OCI-LY7 (cell line): ENCODE data around the gene PRR35. TPM values are rescaled to one million over a fixed set of nuclear protein-coding genes. Genes with fewer than 3 reads are reported as not detected.

Source experiments
- BruUV-seq: library from RNA; stranded (reverse); fragments of 400-500 nt; replicated peaks from 2 replicates; lab custom pipeline; 2021; lab: Mats Ljungman, UMichigan
- CTCF ChIA-PET: fragments of 300-600 bp; sonication (Branson Sonifier 250); formaldehyde crosslinking; loops from one replicate; lab custom pipeline; 2022; ENCODE audit warnings: antibody characterized with exemption; ENCODE audit not compliant: unreplicated experiment; lab: Charles Lee
- POLR2A ChIA-PET: fragments of 300-600 bp; sonication (Branson Sonifier 250); formaldehyde crosslinking; loops from one replicate; lab custom pipeline; 2022; ENCODE audit warnings: antibody characterized with exemption; lab: Charles Lee
- DNase-seq: peaks from one replicate; pipeline ENCODE4 v3.0.0-alpha.2; 2015; ENCODE audit warnings: low spot score
- H2AFZ ChIP-seq: fragments of 200-600 bp; sonication (generic), shearing (Covaris generic); 2 replicates; pipeline ENCODE4 v1.6.1; 2014; ENCODE audit warnings: mild to moderate bottlenecking, antibody characterized with exemption, low read length, moderate library complexity
- H3K27ac ChIP-seq: fragments of 200-600 bp; sonication (generic); 2 replicates; pipeline ENCODE4 v1.5.1; 2014; ENCODE audit warnings: mixed run types, low read depth, mild to moderate bottlenecking, moderate library complexity, low read length, inconsistent platforms; ENCODE audit not compliant: poor library complexity, severe bottlenecking
- H3K36me3 ChIP-seq: fragments of 200-600 bp; sonication (generic); 2 replicates; pipeline ENCODE4 v1.6.1; 2014; ENCODE audit warnings: mild to moderate bottlenecking, antibody characterized with exemption, low read length, moderate library complexity, mixed read lengths; ENCODE audit not compliant: insufficient read depth
- H3K4me1 ChIP-seq: fragments of 200-600 bp; sonication (generic); 2 replicates; pipeline ENCODE4 v1.5.1; 2014; ENCODE audit warnings: mild to moderate bottlenecking, low read length; ENCODE audit not compliant: insufficient read depth, poor library complexity, severe bottlenecking
- H3K4me2 ChIP-seq: fragments of 200-600 bp; sonication (generic); 2 replicates; pipeline ENCODE4 v1.6.1; 2014; ENCODE audit warnings: mild to moderate bottlenecking, low read length
- H3K4me3 ChIP-seq: fragments of 200-600 bp; sonication (generic); 2 replicates; pipeline ENCODE4 v1.5.1; 2014; ENCODE audit warnings: mild to moderate bottlenecking, low read depth, low read length; ENCODE audit not compliant: poor library complexity, severe bottlenecking
- H3K79me2 ChIP-seq: fragments of 200-600 bp; sonication (generic); 2 replicates; pipeline ENCODE4 v1.6.1; 2016; ENCODE audit warnings: low read depth, mild to moderate bottlenecking, low read length, moderate library complexity, mixed read lengths; ENCODE audit not compliant: insufficient read depth
- H3K9me2 ChIP-seq: fragments of 200-600 bp; sonication (generic); 2 replicates; pipeline ENCODE4 v1.6.1; 2016; ENCODE audit warnings: mild to moderate bottlenecking, low read length, mixed read lengths; ENCODE audit not compliant: insufficient read depth
- H3K9me3 ChIP-seq: fragments of 200-600 bp; sonication (generic); 2 replicates; pipeline ENCODE4 v1.6.1; 2014; ENCODE audit warnings: mild to moderate bottlenecking, mixed run types, low read length, mixed read lengths
- H4K20me1 ChIP-seq: fragments of 200-600 bp; sonication (generic); 2 replicates; pipeline ENCODE4 v1.6.1; 2014; ENCODE audit warnings: mild to moderate bottlenecking, antibody characterized with exemption, low read length, moderate library complexity, mixed read lengths; ENCODE audit not compliant: insufficient read depth
- EZH2phosphoT487 ChIP-seq: fragments of 200-600 bp; sonication (generic); IDR thresholded peaks from 2 replicates; pipeline ENCODE4 v1.6.1; 2018; ENCODE audit warnings: low read depth, borderline replicate concordance, mild to moderate bottlenecking, mixed run types, antibody characterized with exemption, low read length, moderate library complexity, mixed read lengths
- intact Hi-C: fragments of 100-400 bp; cut with micrococcal nuclease; formaldehyde crosslinking; loops from one replicate; pipeline ENCODE4 v1.10.0; 2022; ENCODE audit not compliant: unreplicated experiment
- total RNA-seq, 2 experiments: library from RNA; depleted of rRNA in 1 of 2; stranded (reverse); fragments of >200 nt in 1 of 2; shearing (Covaris generic) in 1 of 2; gene quantifications; 2 replicates each; pipeline ENCODE4 v1.2.3, GENCODE V29; 2014 to 2022
- TF ChIP-seq, protein P1 (sequence below): fragments of 200-600 bp; sonication (generic); conservative IDR thresholded peaks from 2 replicates; pipeline ENCODE4 v1.5.1; 2014; ENCODE audit warnings: mild to moderate bottlenecking, antibody characterized with exemption, low read length, moderate library complexity, mixed read lengths

The PRR35 gene
- total RNA-seq, 2 experiments from 2014 or later = not detected

DNA sequence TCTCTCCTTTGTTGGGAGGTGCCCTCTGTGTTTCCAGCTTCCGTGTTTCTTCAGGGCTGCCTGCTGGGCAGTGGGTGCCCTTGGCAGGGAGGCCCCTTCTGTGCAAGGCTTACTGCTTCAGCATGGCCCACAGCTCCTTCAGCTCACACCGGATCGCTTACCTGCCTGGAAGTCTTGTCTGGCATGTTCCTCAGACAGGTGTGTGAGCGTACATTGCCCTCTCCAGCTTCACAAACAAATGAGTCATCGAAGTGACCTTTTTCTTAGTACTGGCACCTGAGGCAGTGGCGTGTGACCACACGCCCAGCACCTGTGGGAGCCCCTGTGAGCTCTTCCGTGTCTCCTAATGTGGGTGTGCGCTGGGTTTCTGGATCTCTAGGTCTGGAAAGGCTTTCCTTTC is 33.2 kb downstream of the PRR35 start:
- H2AFZ ChIP-seq = no peak overlapping the region
- no peaks in the 10 kb centered on the region for H3K9me2 ChIP-seq
- H3K79me2 ChIP-seq = peaks cover 7% of the 10 kb centered on the region; the same call in 1 of the 2 replicates
- H3K27ac ChIP-seq = no peak overlapping the region
- DNase-seq = no peak
- TF ChIP-seq EZH2phosphoT487 = no peak
- TF ChIP-seq, protein P1, sequence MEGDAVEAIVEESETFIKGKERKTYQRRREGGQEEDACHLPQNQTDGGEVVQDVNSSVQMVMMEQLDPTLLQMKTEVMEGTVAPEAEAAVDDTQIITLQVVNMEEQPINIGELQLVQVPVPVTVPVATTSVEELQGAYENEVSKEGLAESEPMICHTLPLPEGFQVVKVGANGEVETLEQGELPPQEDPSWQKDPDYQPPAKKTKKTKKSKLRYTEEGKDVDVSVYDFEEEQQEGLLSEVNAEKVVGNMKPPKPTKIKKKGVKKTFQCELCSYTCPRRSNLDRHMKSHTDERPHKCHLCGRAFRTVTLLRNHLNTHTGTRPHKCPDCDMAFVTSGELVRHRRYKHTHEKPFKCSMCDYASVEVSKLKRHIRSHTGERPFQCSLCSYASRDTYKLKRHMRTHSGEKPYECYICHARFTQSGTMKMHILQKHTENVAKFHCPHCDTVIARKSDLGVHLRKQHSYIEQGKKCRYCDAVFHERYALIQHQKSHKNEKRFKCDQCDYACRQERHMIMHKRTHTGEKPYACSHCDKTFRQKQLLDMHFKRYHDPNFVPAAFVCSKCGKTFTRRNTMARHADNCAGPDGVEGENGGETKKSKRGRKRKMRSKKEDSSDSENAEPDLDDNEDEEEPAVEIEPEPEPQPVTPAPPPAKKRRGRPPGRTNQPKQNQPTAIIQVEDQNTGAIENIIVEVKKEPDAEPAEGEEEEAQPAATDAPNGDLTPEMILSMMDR = no peak
- BruUV-seq = no TSS peak
- H3K9me3 ChIP-seq = no peaks in the 10 kb centered on the region
- no peak overlapping the region for H3K4me2 ChIP-seq
- no peaks in the 10 kb centered on the region for H3K36me3 ChIP-seq
- intact Hi-C loops = no loop called here
- ChIA-PET CTCF (no interaction called here), POLR2A (interaction anchor here (0.5 to 1.2 kb wide), 2 partner anchors 9 to 43 kb away, joined by 3 read pairs; partner anchors contain the start of gene METTL26)
- H3K4me3 ChIP-seq = no peak overlapping the region
- no peaks in the 10 kb centered on the region for H4K20me1 ChIP-seq
- peaks cover 18% of the 10 kb centered on the region for H3K4me1 ChIP-seq

DNA sequence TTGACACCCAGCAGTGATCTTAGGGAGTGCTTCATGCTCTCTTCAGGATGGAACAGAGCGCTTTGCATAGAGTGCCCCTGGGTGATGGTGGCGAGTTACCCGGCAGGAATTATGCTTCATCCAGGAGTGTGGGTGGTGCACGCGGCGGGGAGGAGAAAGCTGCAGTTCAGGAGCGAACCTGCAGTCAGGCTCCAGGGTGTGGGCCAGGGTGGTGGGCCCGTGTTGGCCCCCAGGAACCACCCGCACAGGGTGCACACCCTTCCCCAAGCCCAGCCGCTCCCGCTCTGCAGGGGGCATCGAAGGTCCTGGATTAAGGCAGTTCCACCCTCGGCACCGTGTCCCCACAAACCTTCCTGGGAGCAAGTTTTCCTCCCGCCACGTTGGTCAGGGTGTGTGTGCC is 33.6 kb downstream of the PRR35 start:
- Histone ChIP-seq H3K9me2 (no peaks in the 10 kb centered on the region), H3K4me1 (peaks cover 18% of the 10 kb centered on the region), H3K36me3 (peaks cover 1% of the 10 kb centered on the region), H3K27ac (no peak overlapping the region), H3K4me2 (no peak overlapping the region), H4K20me1 (no peaks in the 10 kb centered on the region), H2AFZ (no peak overlapping the region), H3K79me2 (peaks cover 7% of the 10 kb centered on the region; the same call in 1 of the 2 replicates), H3K9me3 (no peaks in the 10 kb centered on the region), H3K4me3 (no peak overlapping the region)
- POLR2A ChIA-PET = interaction anchor here (1.2 kb wide), 1 partner anchor 43 kb away, joined by 3 read pairs; the partner anchor contains the start of gene METTL26
- BruUV-seq = no TSS peak
- no peak for DNase-seq
- CTCF ChIA-PET = no interaction called here
- no peak for TF ChIP-seq EZH2phosphoT487
- TF ChIP-seq, protein P1 = no peak
- intact Hi-C loops = no loop called here

DNA sequence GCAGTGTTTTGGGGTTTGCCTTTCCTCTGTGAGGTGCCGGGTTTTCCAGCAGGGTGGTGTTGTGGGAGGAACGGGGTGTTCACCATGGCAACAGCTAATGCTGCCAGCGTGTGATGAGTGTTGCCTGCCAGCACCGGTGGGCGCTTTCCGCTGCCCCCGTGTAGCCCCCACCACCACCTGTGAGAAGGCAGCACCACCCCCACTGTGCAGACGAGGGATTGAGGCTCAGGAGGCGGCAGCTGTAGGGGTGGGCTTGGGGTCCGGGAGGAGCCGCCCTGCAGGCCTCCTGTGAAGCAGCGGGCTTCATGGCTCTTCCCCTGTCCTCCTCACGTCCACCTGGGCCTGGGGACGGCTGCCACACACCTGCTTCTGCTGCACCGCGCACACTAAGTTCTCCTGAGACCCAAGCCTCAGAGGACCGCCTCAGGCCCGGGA is 34.9 kb downstream of the PRR35 start:
- intact Hi-C loops = no loop called here
- ChIA-PET CTCF (no interaction called here), POLR2A (interaction anchor here (0.7 kb wide), 1 partner anchor 33 kb away, joined by 5 read pairs; no protein-coding TSS in a partner anchor)
- no peak for TF ChIP-seq EZH2phosphoT487
- TF ChIP-seq, protein P1 = no peak
- H2AFZ ChIP-seq = no peak overlapping the region
- no peaks in the 10 kb centered on the region for H3K9me2 ChIP-seq
- H3K9me3 ChIP-seq = no peaks in the 10 kb centered on the region
- no peak overlapping the region for H3K4me2 ChIP-seq
- no TSS peak for BruUV-seq
- no peak for DNase-seq
- H3K4me1 ChIP-seq = peaks cover 18% of the 10 kb centered on the region
- no peak overlapping the region for H3K27ac ChIP-seq
- H3K4me3 ChIP-seq = no peak overlapping the region
- H3K36me3 ChIP-seq = peaks cover 9% of the 10 kb centered on the region
- peaks cover 7% of the 10 kb centered on the region; the same call in 1 of the 2 replicates for H3K79me2 ChIP-seq
- no peaks in the 10 kb centered on the region for H4K20me1 ChIP-seq
